SH-SY5Y (cell line): ENCODE results near the gene PPT1.

ENCODE experiments used
- GATA2 ChIP-seq: IDR thresholded peaks from 2 replicates; pipeline ENCODE4 v1.6.1; 2011; ENCODE audit warnings: mild to moderate bottlenecking, low read depth, low read length
- GATA3 ChIP-seq: IDR thresholded peaks from 2 replicates; pipeline ENCODE4 v1.6.1; 2011; ENCODE audit warnings: low read depth, mild to moderate bottlenecking, low read length, moderate library complexity

DNA sequence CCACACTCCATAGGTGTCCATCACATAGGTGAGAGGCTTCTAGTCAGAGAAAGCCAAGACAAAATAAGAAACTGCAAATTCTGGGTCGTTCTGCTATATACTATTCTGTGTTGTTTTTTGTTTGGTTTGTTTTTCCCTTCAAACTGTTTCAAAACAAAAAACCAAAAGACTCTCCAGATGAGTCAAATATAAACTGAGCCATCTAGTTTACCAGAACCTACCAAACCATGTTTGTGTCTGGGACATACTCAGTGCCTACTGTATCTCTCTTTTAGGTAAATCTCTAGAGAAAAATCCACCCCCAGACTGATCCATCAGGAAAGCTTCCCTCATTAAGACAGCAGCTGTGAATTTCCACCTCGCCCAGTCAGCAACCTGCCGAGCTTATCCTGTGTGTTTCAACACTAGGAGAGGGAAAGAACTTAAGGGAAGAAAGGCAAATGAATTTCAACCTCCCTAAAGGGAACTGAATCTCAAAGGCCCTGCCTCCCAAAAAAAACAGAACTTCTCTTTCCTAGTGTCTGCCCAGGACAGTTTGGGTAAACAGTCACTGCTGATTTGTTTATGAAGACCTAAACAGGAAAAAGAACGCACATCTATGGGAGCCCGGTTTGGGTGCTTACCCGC lies 17.2 kb downstream of the PPT1 start:
- TF ChIP-seq GATA3: no peak
- TF ChIP-seq GATA2: no peak
